SH-SY5Y (cell line): Measurements from ENCODE around the gene CD151.

Experiments used
- GATA2 ChIP-seq: IDR thresholded peaks from 2 replicates; pipeline ENCODE4 v1.6.1; 2011; ENCODE audit warnings: mild to moderate bottlenecking, low read depth, low read length
- GATA3 ChIP-seq: IDR thresholded peaks from 2 replicates; pipeline ENCODE4 v1.6.1; 2011; ENCODE audit warnings: low read depth, mild to moderate bottlenecking, low read length, moderate library complexity

DNA sequence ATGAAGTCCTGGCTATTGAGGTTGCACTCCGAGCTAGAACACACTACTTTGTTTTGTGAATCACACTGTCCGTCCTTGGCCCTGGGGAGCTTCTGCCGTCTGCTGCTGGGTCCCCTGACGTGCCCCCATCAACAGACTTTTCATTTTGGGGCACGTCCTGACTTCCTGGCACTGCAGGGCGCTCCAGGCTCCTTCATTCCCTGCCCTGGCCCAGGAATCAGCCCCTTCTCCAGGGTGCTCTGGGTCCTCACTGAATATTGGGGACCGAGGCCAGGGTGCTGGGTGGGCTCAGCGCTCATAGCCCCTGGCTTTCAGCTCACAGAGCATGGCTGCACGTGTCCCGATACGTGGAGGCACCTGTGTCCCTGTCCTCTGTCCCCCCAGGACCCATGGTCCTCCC lies 32.1 kb downstream of the CD151 start:
- TF ChIP-seq GATA3 (no peak), GATA2 (no peak)
